ENCODE results near the gene CKB. TPM values are rescaled to one million over a fixed set of nuclear protein-coding genes. Genes with fewer than 3 reads are reported as not detected.

CKB gene
- polyA plus RNA-seq, 3 donors from 2014 or later: 0.34 to 1.6 (median 1.1) TPM

- no peak for DNase-seq
- H3K4me3 Mint-ChIP-seq: no peak overlapping the region
- peaks cover 0 to 11% (median 0%) of the 10 kb centered on the region in 3 donors for H3K36me3 Mint-ChIP-seq
- peaks cover 51 to 70% of the 10 kb centered on the region in 2 donors for H3K4me1 Mint-ChIP-seq
- H3K27ac Mint-ChIP-seq: peak overlapping the region in 3 of 6 donors; percentile 4 to 48 (median 37)
- H3K9me3 Mint-ChIP-seq: no peaks in the 10 kb centered on the region
- peaks cover 2 to 6% (median 4%) of the 10 kb centered on the region in 3 donors for H3K27me3 Mint-ChIP-seq (ENCODE audit: low read depth in 3 of 3)
Measured at GRCh38 chr14:103556946-103557758, 34.5 kb upstream of the CKB start.

GRCh38 chr14:103555559-103556337 lies 33.1 kb upstream of the CKB start:
- H3K27me3 Mint-ChIP-seq (ENCODE audit: low read depth in 3 of 3): no peaks in the 10 kb centered on the region
- H3K9me3 Mint-ChIP-seq: no peaks in the 10 kb centered on the region
- no peak overlapping the region for H3K4me3 Mint-ChIP-seq
- peaks cover 0 to 11% (median 0%) of the 10 kb centered on the region in 3 donors for H3K36me3 Mint-ChIP-seq
- no peak for DNase-seq
- H3K27ac Mint-ChIP-seq: no peak overlapping the region
- H3K4me1 Mint-ChIP-seq: peaks cover 40 to 57% of the 10 kb centered on the region in 2 donors

GRCh38 chr14:103552846-103553210 lies 30.2 kb upstream of the CKB start:
- H3K27me3 Mint-ChIP-seq (ENCODE audit: low read depth in 3 of 3): peaks cover 0 to under 1% (median 0%) of the 10 kb centered on the region in 3 donors
- DNase-seq: no peak
- H3K27ac Mint-ChIP-seq: no peak overlapping the region
- H3K4me1 Mint-ChIP-seq: peaks cover 15 to 28% of the 10 kb centered on the region in 2 donors
- H3K9me3 Mint-ChIP-seq: no peaks in the 10 kb centered on the region
- no peak overlapping the region for H3K4me3 Mint-ChIP-seq
- H3K36me3 Mint-ChIP-seq: peaks cover 0 to 5% (median 0%) of the 10 kb centered on the region in 3 donors

GRCh38 chr14:103552011-103552845 lies 29.6 kb upstream of the CKB start:
- Mint-ChIP-seq H3K36me3 (peaks cover 0 to 5% (median 0%) of the 10 kb centered on the region in 3 donors), H3K27ac (peak overlapping the region in 1 of 6 donors; percentile 50), H3K4me1 (peaks cover 11 to 22% of the 10 kb centered on the region in 2 donors), H3K27me3 (ENCODE audit: low read depth in 3 of 3) (peaks cover 0 to 2% (median 0%) of the 10 kb centered on the region in 3 donors), H3K9me3 (no peaks in the 10 kb centered on the region), H3K4me3 (no peak overlapping the region)
- DNase-seq: no peak

- H3K4me3 Mint-ChIP-seq: no peak overlapping the region
- H3K27me3 Mint-ChIP-seq (ENCODE audit: low read depth in 3 of 3): peaks cover 0 to 2% (median 0%) of the 10 kb centered on the region in 3 donors
- H3K4me1 Mint-ChIP-seq: peaks cover 9 to 13% of the 10 kb centered on the region in 2 donors
- no peak for DNase-seq
- H3K9me3 Mint-ChIP-seq: no peaks in the 10 kb centered on the region
- H3K27ac Mint-ChIP-seq: peak overlapping the region in 1 of 6 donors; percentile 11
- H3K36me3 Mint-ChIP-seq: peaks cover 0 to 5% (median 0%) of the 10 kb centered on the region in 3 donors
Measured at GRCh38 chr14:103551338-103551762, 28.7 kb upstream of the CKB start.

GRCh38 chr14:103550451-103551337 lies 28.1 kb upstream of the CKB start:
- H3K27me3 Mint-ChIP-seq (ENCODE audit: low read depth in 3 of 3): peaks cover 0 to 2% (median 0%) of the 10 kb centered on the region in 3 donors
- peaks cover 0 to 5% (median 0%) of the 10 kb centered on the region in 3 donors for H3K36me3 Mint-ChIP-seq
- H3K4me3 Mint-ChIP-seq: no peak overlapping the region
- no peaks in the 10 kb centered on the region for H3K9me3 Mint-ChIP-seq
- peaks cover 9 to 11% of the 10 kb centered on the region in 2 donors for H3K4me1 Mint-ChIP-seq
- no peak overlapping the region for H3K27ac Mint-ChIP-seq
- DNase-seq: no peak

- peaks cover 0 to 2% (median 0%) of the 10 kb centered on the region in 3 donors for H3K27me3 Mint-ChIP-seq (ENCODE audit: low read depth in 3 of 3)
Measured at GRCh38 chr14:103549361-103550311, 27.0 kb upstream of the CKB start.

GRCh38 chr14:103548463-103549351 lies 26.1 kb upstream of the CKB start:
- no peaks in the 10 kb centered on the region for H3K9me3 Mint-ChIP-seq
- peaks cover 0 to 5% of the 10 kb centered on the region in 2 donors for H3K4me1 Mint-ChIP-seq
- H3K36me3 Mint-ChIP-seq: no peaks in the 10 kb centered on the region
- no peak for DNase-seq
- H3K27ac Mint-ChIP-seq: no peak overlapping the region
- peaks cover 0 to 2% (median 1%) of the 10 kb centered on the region in 3 donors for H3K27me3 Mint-ChIP-seq (ENCODE audit: low read depth in 3 of 3)
- no peak overlapping the region for H3K4me3 Mint-ChIP-seq

More at GRCh38 chr14:103549361-103550311, 27.0 kb upstream of the CKB start:
- peaks cover 0 to under 1% (median 0%) of the 10 kb centered on the region in 3 donors for H3K36me3 Mint-ChIP-seq
- peaks cover under 1 to 5% of the 10 kb centered on the region in 2 donors for H3K4me1 Mint-ChIP-seq
- no peak for DNase-seq
- H3K27ac Mint-ChIP-seq: no peak overlapping the region
- H3K4me3 Mint-ChIP-seq: no peak overlapping the region
- no peaks in the 10 kb centered on the region for H3K9me3 Mint-ChIP-seq

- no peak for DNase-seq
- no peaks in the 10 kb centered on the region for H3K36me3 Mint-ChIP-seq
- no peak overlapping the region for H3K27ac Mint-ChIP-seq
- H3K4me3 Mint-ChIP-seq: no peak overlapping the region
- H3K27me3 Mint-ChIP-seq (ENCODE audit: low read depth in 3 of 3): peaks cover 0 to 2% (median 1%) of the 10 kb centered on the region in 3 donors
- no peaks in the 10 kb centered on the region for H3K9me3 Mint-ChIP-seq
- peaks cover 0 to 5% of the 10 kb centered on the region in 2 donors for H3K4me1 Mint-ChIP-seq
Measured at GRCh38 chr14:103547941-103548462, 25.4 kb upstream of the CKB start.

GRCh38 chr14:103547455-103547940 lies 24.9 kb upstream of the CKB start:
- no peaks in the 10 kb centered on the region for H3K9me3 Mint-ChIP-seq
- H3K27me3 Mint-ChIP-seq (ENCODE audit: low read depth in 3 of 3): peaks cover 0 to 2% (median 1%) of the 10 kb centered on the region in 3 donors
- DNase-seq: no peak
- peaks cover 0 to 5% of the 10 kb centered on the region in 2 donors for H3K4me1 Mint-ChIP-seq
- H3K36me3 Mint-ChIP-seq: no peaks in the 10 kb centered on the region
- no peak overlapping the region for H3K27ac Mint-ChIP-seq
- H3K4me3 Mint-ChIP-seq: no peak overlapping the region

Measured in immature natural killer cell (primary cell).